ENCODE data around the gene NQO2.
A peak's percentile ranks its signal among the peaks of the same experiment; 100 is the strongest.

NQO2 gene

GRCh38 chr6:3068329-3069214 lies 68.9 kb downstream of the NQO2 start, which contains the start of gene RIPK1:
Gene RIPK1 (plus strand): TSS chr6:3068494. CDS start chr6:3076824, 8,330 bp downstream.
- Histone ChIP-seq H3K9me3 (ENCODE audit: control insufficient read depth in 5 of 5, low read length in 5 of 5) (no peaks in the 10 kb centered on the region), H3K9ac (ENCODE audit: low read length in 5 of 5) (peak within 1 kb of the TSS; percentile 79 to 99 (median 92)), H3K27ac (ENCODE audit: low read depth, low read length) (peak within 1 kb of the TSS; percentile 98), H3K27me3 (ENCODE audit: control insufficient read depth in 5 of 5, insufficient read depth in 4 of 5, low read length in 5 of 5) (no peaks in the 10 kb centered on the region), H3K4me1 (ENCODE audit: control insufficient read depth in 5 of 5, insufficient read depth in 5 of 5, low read length in 5 of 5) (peaks cover 2 to 46% (median 40%) of the 10 kb centered on the region in 5 donors), H3K36me3 (ENCODE audit: control insufficient read depth in 5 of 5, insufficient read depth in 5 of 5, low read length in 5 of 5) (peaks cover 0 to 4% (median 3%) of the 10 kb centered on the region in 5 donors), H3K4me3 (ENCODE audit: low read depth in 1 of 5, low read length in 5 of 5) (peak within 1 kb of the TSS; percentile 77 to 95 (median 89))
